OCI-LY7 (cell line): ENCODE results near the gene MAN2C1. TPM values are rescaled to one million over a fixed set of nuclear protein-coding genes. Genes with fewer than 3 reads are reported as not detected.
"Not testable (repeated sequence)": the region's sequence is repeated elsewhere in the genome, so short reads cannot be mapped to it uniquely, and the experiment has no call there.

Experiments used
- BruUV-seq: library from RNA; stranded (reverse); fragments of 400-500 nt; replicated peaks from 2 replicates; lab custom pipeline; 2021; lab: Mats Ljungman, UMichigan
- CTCF ChIA-PET: fragments of 300-600 bp; sonication (Branson Sonifier 250); formaldehyde crosslinking; loops from one replicate; lab custom pipeline; 2022; ENCODE audit warnings: antibody characterized with exemption; ENCODE audit not compliant: unreplicated experiment; lab: Charles Lee
- POLR2A ChIA-PET: fragments of 300-600 bp; sonication (Branson Sonifier 250); formaldehyde crosslinking; loops from one replicate; lab custom pipeline; 2022; ENCODE audit warnings: antibody characterized with exemption; lab: Charles Lee
- DNase-seq: peaks from one replicate; pipeline ENCODE4 v3.0.0-alpha.2; 2015; ENCODE audit warnings: low spot score
- H2AFZ ChIP-seq: fragments of 200-600 bp; sonication (generic), shearing (Covaris generic); 2 replicates; pipeline ENCODE4 v1.6.1; 2014; ENCODE audit warnings: mild to moderate bottlenecking, antibody characterized with exemption, low read length, moderate library complexity
- H3K27ac ChIP-seq: fragments of 200-600 bp; sonication (generic); 2 replicates; pipeline ENCODE4 v1.5.1; 2014; ENCODE audit warnings: mixed run types, low read depth, mild to moderate bottlenecking, moderate library complexity, low read length, inconsistent platforms; ENCODE audit not compliant: poor library complexity, severe bottlenecking
- H3K36me3 ChIP-seq: fragments of 200-600 bp; sonication (generic); 2 replicates; pipeline ENCODE4 v1.6.1; 2014; ENCODE audit warnings: mild to moderate bottlenecking, antibody characterized with exemption, low read length, moderate library complexity, mixed read lengths; ENCODE audit not compliant: insufficient read depth
- H3K4me1 ChIP-seq: fragments of 200-600 bp; sonication (generic); 2 replicates; pipeline ENCODE4 v1.5.1; 2014; ENCODE audit warnings: mild to moderate bottlenecking, low read length; ENCODE audit not compliant: insufficient read depth, poor library complexity, severe bottlenecking
- H3K4me2 ChIP-seq: fragments of 200-600 bp; sonication (generic); 2 replicates; pipeline ENCODE4 v1.6.1; 2014; ENCODE audit warnings: mild to moderate bottlenecking, low read length
- H3K4me3 ChIP-seq: fragments of 200-600 bp; sonication (generic); 2 replicates; pipeline ENCODE4 v1.5.1; 2014; ENCODE audit warnings: mild to moderate bottlenecking, low read depth, low read length; ENCODE audit not compliant: poor library complexity, severe bottlenecking
- H3K79me2 ChIP-seq: fragments of 200-600 bp; sonication (generic); 2 replicates; pipeline ENCODE4 v1.6.1; 2016; ENCODE audit warnings: low read depth, mild to moderate bottlenecking, low read length, moderate library complexity, mixed read lengths; ENCODE audit not compliant: insufficient read depth
- H3K9me2 ChIP-seq: fragments of 200-600 bp; sonication (generic); 2 replicates; pipeline ENCODE4 v1.6.1; 2016; ENCODE audit warnings: mild to moderate bottlenecking, low read length, mixed read lengths; ENCODE audit not compliant: insufficient read depth
- H3K9me3 ChIP-seq: fragments of 200-600 bp; sonication (generic); 2 replicates; pipeline ENCODE4 v1.6.1; 2014; ENCODE audit warnings: mild to moderate bottlenecking, mixed run types, low read length, mixed read lengths
- H4K20me1 ChIP-seq: fragments of 200-600 bp; sonication (generic); 2 replicates; pipeline ENCODE4 v1.6.1; 2014; ENCODE audit warnings: mild to moderate bottlenecking, antibody characterized with exemption, low read length, moderate library complexity, mixed read lengths; ENCODE audit not compliant: insufficient read depth
- CTCF ChIP-seq: fragments of 200-600 bp; sonication (generic); conservative IDR thresholded peaks from 2 replicates; pipeline ENCODE4 v1.5.1; 2014; ENCODE audit warnings: mild to moderate bottlenecking, antibody characterized with exemption, low read length, moderate library complexity, mixed read lengths
- EZH2phosphoT487 ChIP-seq: fragments of 200-600 bp; sonication (generic); IDR thresholded peaks from 2 replicates; pipeline ENCODE4 v1.6.1; 2018; ENCODE audit warnings: low read depth, borderline replicate concordance, mild to moderate bottlenecking, mixed run types, antibody characterized with exemption, low read length, moderate library complexity, mixed read lengths
- intact Hi-C: fragments of 100-400 bp; cut with micrococcal nuclease; formaldehyde crosslinking; loops from one replicate; pipeline ENCODE4 v1.10.0; 2022; ENCODE audit not compliant: unreplicated experiment
- total RNA-seq, 2 experiments: library from RNA; depleted of rRNA in 1 of 2; stranded (reverse); fragments of >200 nt in 1 of 2; shearing (Covaris generic) in 1 of 2; gene quantifications; 2 replicates each; pipeline ENCODE4 v1.2.3, GENCODE V29; 2014 to 2022

MAN2C1 gene
- total RNA-seq, 2 experiments from 2014 or later = 98.8 to 141 TPM

DNA sequence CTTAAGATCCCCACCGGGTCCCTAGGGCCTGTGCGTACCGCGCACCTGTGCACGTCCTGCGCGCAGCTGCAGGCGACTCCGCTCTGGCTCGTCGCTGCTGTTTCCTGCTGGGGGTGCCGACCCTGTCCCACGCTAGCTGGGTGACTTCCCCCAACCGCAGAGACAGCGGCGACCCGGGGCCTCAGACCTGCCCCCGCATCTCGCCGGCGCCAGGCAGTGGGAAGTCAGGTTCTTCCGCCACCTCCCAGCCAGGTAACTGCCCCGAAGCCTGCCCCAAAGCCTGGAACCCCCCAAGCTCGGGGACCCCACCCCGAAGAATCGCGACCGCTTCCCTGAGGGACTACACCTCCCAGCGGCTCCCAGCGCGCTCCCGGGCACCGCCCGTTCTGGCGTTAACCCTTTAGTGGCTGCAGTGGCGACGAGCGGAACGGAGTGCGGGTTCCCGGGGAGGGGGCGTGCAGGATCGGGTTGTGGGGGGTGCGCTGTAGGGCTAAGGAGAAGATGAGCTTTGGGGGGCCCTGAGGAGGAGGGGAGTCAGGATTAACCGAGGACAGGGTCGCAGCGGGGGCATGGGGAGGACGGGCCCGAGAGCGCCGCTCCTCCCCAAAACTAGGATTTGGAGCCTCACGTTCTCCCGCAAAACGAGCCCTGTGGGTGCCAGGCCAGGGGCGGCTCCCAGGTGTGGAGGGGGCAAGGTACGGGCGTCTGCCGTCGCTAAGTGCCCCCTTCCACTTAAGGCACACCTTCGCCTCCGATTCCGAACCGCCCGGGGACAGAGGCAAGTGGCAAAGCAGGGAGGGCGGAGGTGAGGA lies 21.0 kb downstream of the MAN2C1 start:
- CTCF ChIA-PET = interaction anchor here (0.6 to 1.1 kb wide), 2 partner anchors 12 to 107 kb away, joined by 3 to 4 read pairs; no protein-coding TSS in a partner anchor
- DNase-seq = peak; percentile 96

GRCh38 chr15:75346796-75347221 lies 21.6 kb downstream of the MAN2C1 start, which contains the start of gene NEIL1:
Gene NEIL1, plus strand, starts transcription at chr15:75347039. Its CDS starts 1,867 bp downstream, at chr15:75348906.
- POLR2A ChIA-PET = interaction anchor here (1.1 kb wide), 1 partner anchor 23 kb away, joined by 3 read pairs; no protein-coding TSS in a partner anchor
- H3K79me2 ChIP-seq = no peaks in the 10 kb centered on the region
- peak within 1 kb of the TSS; percentile 89 for H3K4me2 ChIP-seq
- H3K4me3 ChIP-seq = peak within 1 kb of the TSS; percentile 88
- CTCF ChIA-PET = no interaction called here
- peaks cover 32% of the 10 kb centered on the region for H3K36me3 ChIP-seq
- H3K9me2 ChIP-seq = no peaks in the 10 kb centered on the region
- TF ChIP-seq CTCF = no peak
- no peak for TF ChIP-seq EZH2phosphoT487
- peaks cover 50% of the 10 kb centered on the region for H3K4me1 ChIP-seq
- peak within 1 kb of the TSS; percentile 89 for H3K27ac ChIP-seq
- TSS peak; percentile 95 for BruUV-seq
- no peaks in the 10 kb centered on the region; the same call in 1 of the 2 replicates for H3K9me3 ChIP-seq
- no peaks in the 10 kb centered on the region for H4K20me1 ChIP-seq
- intact Hi-C loops = loop anchor here (1.0 to 5.0 kb wide), 3 partner anchors 21 to 295 kb away; partner anchors contain the start of genes IMP3 and MAN2C1
- DNase-seq = no peak
- peak within 1 kb of the TSS; percentile 68 for H2AFZ ChIP-seq

More for the DNA sequence above, 21.0 kb downstream of the MAN2C1 start:
- Histone ChIP-seq H3K4me2 (peak overlapping the region; percentile 89), H4K20me1 (no peaks in the 10 kb centered on the region), H3K9me3 (no peaks in the 10 kb centered on the region; the same call in 1 of the 2 replicates), H2AFZ (peak overlapping the region; percentile 68; the same call in 1 of the 2 replicates), H3K4me1 (peaks cover 50% of the 10 kb centered on the region), H3K4me3 (peak overlapping the region; percentile 88), H3K79me2 (no peaks in the 10 kb centered on the region), H3K27ac (peak overlapping the region; percentile 89), H3K9me2 (no peaks in the 10 kb centered on the region), H3K36me3 (peaks cover 38% of the 10 kb centered on the region)
- POLR2A ChIA-PET = interaction anchor here (0.6 to 1.1 kb wide), 3 partner anchors 21 to 333 kb away, joined by 3 read pairs; partner anchors contain the start of gene MAN2C1
- BruUV-seq = no TSS peak
- intact Hi-C loops = loop anchor here (1.0 to 5.0 kb wide), 3 partner anchors 21 to 295 kb away; partner anchors contain the start of genes IMP3 and MAN2C1
- TF ChIP-seq CTCF (no peak), EZH2phosphoT487 (no peak)

DNA sequence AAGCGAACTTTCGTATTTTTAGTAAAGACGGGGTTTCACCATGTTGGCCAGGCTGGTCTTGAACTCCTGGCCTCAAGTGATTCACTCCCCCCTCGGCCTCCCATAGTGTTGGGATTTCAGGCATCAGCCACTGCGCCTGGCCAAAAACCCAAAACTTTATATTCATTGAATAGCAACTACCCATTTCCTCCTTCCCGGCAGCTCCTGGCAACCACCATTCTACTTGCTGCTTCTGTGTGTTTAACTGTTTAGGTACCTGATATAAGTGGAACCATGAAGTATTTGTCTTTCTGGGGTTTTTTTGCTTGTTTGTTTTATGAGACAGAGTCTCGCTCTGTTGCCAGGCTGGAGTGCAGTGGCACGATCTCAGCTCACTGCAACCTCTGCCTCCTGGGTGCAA lies 24.5 kb downstream of the MAN2C1 start:
- H3K4me1 ChIP-seq = peaks cover 31% of the 10 kb centered on the region
- H3K9me2 ChIP-seq, H3K79me2 ChIP-seq, H3K4me3 ChIP-seq, intact Hi-C loops, H3K9me3 ChIP-seq, POLR2A ChIA-PET, CTCF ChIA-PET, H4K20me1 ChIP-seq, H3K27ac ChIP-seq, DNase-seq, BruUV-seq, H3K4me2 ChIP-seq, H2AFZ ChIP-seq: not testable (repeated sequence)
- peaks cover 28% of the 10 kb centered on the region for H3K36me3 ChIP-seq
